HL-60/S4 treated with phorbol 12-myristate 13-acetate at 8.2 ng/mL for 4 days and 3 days (cell line): ENCODE measurements around the gene COQ8B.

Source experiments
- in situ Hi-C: fragments of 300-500 bp; cut with MboI; formaldehyde crosslinking; loops from 2 replicates; pipeline ENCODE4 v1.15.0; 2022; ENCODE audit warnings: low sequenced_read_pairs

Gene COQ8B

DNA sequence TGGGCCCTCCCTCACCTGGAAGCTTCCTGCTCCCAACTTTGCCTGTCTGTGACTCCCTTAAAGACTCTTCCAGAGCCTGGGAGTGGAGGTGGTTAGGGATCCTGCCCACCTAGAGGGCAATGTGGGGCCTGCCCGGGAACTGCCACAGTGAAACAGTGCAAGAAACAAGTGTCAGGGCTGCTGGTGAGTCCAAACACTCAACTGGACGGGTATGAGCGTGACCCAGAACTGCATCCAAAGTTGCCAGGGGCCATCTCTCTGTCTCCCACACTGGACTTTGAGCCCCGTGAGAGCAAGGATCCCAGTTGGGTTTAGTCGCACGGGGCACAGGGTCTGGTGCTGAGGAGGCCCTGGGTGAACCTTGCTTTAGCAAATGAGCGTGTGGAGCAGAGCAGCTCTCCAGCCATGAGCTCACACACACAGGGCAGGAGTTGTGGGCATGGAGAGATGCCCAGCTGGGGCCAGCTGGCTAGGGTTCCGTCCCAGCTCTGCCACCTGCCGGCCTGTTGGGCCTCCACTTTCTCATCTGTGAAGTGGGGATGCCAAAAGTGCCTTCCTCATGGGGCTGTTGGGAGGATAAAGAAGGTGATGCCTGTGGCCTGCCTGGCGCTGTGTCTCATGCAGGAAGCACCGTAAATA lies 23.4 kb downstream of the COQ8B start:
- in situ Hi-C loops = no loop called here

DNA sequence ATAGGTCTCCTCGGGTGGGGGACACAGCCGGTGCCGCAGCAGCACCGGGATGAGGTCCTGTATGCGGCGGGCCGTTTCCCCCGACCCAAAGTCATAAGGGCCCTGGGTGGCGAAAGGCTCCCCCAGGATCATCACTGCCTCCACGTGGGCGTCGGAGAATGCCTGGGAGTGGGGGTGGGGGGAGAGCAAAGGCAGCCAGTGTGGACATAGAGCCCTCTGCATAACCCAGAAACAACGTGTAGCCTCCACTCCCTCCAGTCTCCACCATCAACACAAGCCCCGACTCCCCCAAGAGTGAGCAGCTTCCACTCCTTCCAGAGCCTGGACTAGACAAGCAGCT lies 24.5 kb downstream of the COQ8B start:
- in situ Hi-C loops = no loop called here

DNA sequence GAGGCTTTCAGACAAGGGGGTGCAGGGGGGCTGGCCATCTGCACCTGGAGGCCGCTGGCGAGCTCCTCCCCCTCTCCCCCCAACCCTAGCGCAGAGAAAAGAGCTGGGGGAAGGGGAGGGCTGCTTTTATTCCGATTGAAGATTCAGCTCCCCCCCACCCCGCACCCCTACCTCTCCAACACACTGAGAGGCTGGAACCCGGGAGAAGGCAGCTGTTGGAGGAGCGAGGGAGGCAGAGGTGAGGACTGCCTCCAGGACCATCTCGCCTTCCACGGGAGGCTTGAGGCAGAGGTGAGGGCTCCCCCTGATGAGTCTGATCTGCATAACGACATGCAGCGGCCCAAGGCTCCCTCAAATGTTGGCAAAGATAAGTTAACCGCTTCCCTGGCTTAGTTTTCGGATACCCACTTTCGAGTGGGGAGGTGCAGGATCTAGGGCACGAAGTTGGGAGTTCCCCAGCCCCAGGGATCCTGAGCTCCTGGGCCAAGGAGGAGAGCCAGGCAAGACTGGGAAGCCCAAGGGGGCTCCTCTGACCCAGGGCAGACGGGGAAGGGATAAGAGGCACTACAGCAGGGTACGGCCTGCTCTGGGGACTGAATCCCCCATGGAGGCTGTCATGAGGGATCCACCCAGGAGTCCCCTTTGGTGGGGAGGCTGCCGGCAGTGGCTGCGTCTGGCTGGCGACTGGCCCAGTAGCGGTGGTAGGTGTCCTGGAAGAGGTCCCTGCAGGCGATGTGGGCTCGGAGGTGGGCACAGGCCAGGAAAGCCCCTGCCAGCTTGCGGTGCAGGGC lies 25.1 kb downstream of the COQ8B start:
- in situ Hi-C loops = no loop called here

DNA sequence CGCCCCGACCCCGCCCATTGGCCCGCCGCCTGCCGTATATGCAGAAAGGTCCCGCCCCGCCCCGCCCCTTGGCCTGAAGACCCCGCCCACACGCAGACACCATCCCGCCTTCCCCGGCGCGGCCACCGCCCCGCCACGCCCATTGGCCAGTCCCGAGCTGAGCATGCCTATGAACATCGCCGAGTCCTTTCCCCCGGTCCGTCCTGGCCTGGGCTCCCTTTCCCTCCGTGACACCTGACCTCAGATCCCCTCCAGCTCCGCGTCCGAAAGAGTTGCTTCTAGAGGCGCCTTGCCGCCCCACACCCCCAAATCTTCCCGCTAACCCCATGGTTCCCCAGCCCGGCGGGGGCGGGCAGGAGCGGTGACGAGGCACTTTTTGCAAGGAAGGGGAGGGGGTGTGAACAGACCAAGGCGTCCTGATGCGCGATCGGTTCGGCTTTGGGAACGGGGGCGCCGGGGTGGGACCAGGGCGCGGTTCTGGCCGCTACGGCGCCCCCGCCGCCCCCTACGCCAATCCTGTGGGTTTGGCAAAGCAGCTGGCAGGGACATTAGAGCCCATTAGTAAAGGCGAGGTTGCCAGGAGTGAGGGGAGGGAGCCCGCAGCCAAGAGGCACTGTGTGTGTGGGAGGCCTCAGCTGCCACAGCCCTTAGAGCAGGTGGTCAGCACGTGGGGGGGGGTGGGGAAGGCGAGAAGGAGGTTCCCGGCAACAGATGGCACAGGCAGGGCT lies 25.8 kb downstream of the COQ8B start:
- in situ Hi-C loops = no loop called here

DNA sequence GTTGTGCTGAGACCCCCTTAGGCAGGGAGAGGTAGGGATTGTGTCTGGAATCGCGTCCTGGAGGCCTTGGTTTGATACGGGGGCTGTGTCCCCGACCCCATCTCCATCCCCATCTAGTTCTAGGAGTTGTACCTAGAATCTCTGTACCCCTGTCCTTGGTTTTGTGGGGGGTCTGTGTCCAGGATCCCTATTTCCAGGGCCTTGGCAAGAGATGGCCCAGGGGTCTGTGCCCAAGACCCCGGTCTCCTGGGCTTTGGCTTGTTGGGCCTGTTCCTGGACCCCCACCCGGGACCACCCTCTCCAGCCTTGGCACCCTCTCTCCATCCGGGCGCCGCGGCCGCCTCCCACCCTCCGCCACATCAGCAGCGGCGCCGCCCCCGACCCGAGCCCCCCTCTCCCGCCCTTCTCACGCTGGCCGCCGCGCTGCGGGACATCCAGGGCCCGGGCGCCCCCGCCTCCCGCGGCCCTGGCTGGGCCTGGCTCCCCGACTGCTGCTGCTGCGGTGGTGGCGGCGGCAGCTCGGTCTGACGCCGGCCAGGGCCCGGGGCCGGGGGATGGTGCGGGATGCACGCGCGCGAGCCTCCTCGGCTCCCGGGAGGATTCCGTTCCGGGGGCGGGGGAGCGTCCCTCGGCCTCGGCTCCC lies 26.5 kb downstream of the COQ8B start, which contains the start of gene NUMBL:
NUMBL (minus strand) TSS at position 602 of the 643 bp plus-strand sequence; CDS start at position 434, 168 bp downstream.
- in situ Hi-C loops = no loop called here

DNA sequence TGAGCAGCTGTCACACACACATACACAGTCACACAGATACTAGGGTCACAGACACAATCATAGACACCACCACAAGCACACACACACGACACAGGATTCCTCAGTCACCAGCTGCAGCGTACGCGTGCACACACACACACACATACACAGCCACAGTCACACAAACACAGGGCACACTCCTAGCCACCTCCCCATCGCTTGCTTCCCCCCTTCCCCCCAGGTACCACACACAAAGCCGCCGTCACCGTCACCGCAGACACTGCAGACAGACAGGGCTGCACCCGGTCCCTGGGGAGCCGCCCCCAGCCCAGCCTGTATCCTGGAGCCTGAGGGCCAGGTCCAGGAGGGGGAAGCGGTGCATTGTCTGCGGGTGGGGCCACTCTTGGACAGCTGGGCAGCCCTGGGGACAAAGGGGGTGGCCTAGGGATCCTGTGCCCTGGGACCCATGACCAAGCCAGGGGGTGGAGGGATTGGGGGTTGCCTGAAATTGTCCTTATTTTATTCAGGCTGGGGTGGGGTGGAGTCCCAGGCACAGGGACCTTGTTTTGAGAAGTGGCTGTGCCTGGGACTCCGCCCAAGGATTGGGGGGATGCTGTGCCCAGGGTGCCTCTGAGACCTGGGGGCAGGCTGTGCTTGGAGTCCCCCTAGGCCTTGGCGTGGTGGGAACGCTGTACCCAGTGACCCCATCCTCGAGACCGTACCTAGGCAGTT lies 27.2 kb downstream of the COQ8B start:
- in situ Hi-C loops = no loop called here

DNA sequence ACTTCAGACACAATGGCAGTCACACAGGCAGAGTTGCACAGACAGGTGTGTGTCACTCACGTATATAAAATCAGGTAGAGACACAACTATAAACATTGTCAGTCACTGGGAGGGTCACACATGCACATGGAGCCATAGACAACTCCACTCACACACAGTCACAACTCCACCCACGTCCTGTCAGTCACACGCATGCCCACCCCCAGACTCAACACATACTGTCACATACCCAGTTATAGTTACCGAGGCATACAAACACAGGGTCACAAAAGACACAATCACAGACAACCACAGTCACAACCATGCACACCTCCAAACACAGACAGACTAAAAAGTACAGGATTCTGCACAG lies 27.7 kb downstream of the COQ8B start:
- in situ Hi-C loops = no loop called here

DNA sequence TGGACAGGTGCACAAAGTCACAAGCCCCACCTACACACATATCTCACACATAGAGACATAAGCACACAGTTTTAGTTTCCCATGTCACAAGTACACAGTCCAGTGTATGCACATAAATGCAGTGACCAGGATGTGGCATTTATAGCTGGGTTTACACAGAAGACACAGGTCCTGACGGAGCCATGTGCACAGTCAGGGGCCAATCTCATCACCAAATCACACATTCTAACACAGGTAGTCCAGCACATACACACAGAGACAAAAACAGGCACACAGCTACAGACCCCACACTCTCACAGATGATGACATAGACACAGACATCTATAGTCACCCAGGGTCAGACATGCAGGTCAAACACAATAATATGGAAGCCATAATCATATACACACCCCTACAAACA lies 28.4 kb downstream of the COQ8B start:
- in situ Hi-C loops = no loop called here

DNA sequence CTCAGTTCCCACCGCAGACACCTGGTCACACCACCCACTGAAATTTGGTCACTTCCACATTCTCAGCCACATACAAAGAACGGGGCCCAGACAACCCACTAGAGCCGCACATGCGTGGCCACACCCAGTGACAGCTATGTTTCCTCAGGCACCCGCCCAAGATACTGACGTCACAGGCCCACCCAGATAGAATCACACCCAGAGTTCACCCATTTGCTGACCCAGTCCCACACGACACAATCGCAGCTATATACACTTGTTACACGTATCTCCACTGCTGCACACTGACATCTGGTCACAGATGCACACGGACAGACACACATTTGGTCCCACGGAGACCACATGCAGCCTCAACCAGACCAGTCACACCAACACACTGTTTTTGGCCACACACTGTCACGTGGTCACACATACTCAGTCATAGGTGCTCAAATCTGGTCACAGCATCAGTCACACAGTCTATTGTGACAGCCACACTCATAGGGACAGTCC lies 29.1 kb downstream of the COQ8B start:
- in situ Hi-C loops = no loop called here

DNA sequence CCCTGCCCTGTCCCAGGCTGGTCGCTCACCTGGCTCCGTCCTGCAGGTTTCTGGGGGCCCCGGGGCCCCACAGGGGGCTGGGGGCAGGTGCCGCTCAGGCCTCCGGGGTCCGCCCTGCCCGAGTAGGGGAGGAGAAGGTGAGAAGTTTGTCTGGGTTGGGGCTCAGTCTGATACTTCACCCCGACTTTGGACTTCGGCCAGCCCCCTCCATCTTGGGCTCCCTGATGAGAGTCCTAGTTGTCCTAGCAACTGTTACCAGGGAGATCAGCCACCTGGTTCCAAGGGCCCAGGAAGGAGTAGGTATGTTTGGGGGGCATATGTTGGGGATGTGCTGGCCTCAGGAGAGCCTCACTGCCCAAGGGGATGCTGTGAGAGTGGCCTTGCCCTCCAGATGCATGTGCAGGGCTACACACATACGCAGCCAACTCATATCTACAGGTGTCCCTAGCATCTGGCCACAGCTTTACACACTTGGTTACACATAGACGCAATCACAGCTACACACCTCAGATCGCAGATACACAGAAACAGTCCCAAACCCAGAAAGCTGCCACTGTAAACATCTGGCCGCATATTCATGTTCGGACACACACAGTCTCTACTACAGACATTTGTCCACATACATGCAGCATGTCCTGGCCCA lies 29.7 kb downstream of the COQ8B start:
- in situ Hi-C loops = no loop called here

DNA sequence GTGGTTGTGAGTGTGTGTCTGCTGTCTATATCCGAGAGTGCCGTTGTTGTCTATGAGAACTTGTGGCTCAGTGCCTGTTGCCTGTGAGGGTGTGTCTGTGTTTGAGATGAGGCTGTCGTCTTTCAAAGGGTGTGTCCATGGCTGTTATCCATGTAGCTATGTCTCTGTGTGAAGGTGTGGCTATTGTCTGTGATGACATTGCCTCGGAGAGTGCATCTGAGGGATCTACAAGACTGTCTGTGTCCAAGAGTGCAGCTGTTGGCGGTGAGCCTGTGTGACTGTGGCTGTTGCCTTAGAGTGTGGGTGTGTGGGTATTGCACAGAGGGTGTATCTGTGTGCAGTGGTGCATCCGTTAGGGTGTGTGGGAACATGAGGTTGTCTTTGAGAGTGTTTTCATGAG lies 31.1 kb downstream of the COQ8B start:
- in situ Hi-C loops = no loop called here

DNA sequence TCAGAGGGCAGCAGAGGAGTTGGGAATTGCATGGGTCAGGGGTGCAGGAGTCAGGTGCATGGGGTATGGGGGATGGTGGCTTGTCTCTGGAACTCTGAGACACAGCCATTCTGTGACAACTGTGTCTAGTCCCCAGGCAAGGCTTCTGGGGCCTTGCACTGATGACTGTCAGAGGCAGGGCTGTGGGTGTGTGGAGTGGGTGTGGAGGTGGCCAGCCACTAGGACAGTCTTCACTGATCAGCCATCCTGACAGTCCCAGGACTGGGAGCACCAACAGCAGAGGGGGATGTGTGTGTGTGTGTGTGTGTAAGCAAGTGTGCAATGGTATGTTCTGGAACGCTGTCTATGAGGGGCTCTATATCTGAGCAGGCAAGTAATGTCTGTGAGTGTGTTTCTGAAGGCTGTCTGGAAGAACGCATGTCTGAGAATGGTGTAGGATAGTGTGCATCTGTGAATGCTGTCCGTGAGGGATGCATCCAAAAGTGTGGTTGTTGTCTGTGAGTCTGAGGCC lies 31.6 kb downstream of the COQ8B start:
- in situ Hi-C loops = no loop called here

DNA sequence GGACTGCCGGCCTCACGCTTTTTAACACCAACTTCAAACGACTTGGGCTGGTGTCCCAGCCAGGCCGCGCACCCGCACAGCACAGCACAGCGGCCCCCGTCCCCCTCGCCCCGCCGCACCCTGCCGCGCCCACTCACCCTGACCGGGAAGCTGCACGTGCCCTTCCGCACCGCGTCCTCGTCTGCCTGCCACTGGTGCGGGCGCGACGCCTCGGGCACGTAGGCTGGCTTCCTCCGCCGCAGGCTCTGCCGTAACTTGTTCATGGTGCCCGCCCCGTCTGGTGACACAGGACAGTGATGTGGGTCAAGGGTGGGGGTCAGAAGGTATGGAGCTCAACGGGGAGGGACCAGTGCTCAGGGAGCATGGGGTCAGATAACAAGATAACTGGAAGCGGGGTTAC lies 32.4 kb downstream of the COQ8B start:
- in situ Hi-C loops = no loop called here

DNA sequence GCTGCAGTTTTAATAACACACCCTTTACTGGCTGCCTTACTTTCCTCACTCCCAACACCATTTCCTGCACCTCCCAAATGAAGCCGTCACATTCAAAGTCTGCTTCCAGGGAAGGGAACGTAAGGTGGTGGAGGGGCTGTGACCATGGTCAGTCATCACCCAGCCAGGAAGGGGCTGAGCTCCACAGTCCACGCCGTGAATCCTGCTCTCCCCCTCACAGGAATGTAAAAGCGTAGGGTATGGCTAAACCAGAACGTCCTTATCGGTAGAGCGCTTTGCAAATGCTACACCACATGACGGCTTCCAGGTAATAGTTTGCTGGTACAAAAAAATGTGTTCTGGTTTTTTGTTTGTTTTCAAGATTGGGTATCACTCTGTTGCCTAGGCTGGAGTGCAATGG lies 33.2 kb downstream of the COQ8B start:
- in situ Hi-C loops = no loop called here

DNA sequence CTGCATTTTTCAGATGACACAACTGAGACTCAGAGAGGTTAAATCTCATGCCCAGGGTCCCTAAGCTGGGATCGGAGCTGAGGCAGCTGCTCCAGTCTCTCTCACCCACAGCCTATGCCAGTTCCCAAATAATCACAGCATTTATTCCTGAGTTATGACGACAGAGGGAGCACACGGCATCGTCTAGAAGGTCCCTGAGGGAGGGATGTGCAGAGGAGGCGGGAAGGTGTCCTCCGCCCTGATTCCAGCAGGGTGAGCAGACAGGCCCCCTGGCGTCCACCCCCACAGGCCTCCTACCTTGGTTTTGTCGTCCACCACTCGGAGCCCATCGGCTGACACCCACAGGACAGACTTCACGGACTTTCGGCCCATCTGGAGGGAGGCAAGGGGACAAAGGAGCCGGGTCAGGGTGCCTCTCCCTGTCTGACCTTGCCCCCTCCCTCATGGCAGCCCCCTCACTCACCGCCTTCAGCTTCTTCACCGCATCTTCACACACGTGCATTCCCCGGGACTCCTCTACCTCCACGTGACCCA lies 34.2 kb downstream of the COQ8B start:
- in situ Hi-C loops = no loop called here

DNA sequence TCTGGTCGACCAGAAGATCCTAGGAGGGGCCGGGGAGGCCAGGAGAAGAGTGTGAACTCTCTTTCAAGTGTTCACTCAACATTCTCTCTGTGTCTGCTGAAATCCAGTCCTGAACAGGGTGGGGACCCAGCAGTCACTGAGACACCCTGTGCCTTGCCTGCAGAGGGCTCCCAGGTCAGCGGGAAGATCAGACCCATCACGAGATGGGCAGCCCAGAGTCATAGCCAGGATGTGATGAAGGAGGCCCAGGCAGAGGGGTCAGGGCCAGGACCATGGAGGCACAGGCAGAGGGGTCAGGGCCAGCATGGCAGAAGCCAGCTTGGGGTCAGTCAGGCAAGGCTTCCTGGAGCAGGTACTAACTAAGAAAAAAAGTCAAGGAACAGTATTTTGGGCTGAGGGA lies 35.6 kb downstream of the COQ8B start:
- in situ Hi-C loops = no loop called here

DNA sequence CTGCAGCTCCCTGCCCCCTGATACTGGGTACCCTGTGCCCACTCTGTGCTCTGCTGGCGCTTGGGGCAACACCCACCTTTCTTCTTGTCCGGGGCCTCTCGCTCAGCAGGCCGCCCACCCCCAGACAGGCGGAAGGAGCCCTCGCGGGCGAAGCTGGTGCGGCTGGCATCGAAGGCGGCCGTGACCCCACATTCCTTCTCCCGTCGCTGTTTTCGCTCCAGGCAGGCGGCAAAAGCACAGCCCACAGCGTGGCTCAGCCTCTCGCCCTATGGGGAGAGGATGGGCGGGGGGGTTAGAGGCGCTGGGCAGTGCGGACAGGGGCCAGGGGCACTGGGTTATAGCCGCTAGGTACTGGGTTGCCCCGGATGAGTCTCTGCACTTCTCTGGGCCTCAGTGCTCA lies 39.5 kb downstream of the COQ8B start:
- in situ Hi-C loops = no loop called here

DNA sequence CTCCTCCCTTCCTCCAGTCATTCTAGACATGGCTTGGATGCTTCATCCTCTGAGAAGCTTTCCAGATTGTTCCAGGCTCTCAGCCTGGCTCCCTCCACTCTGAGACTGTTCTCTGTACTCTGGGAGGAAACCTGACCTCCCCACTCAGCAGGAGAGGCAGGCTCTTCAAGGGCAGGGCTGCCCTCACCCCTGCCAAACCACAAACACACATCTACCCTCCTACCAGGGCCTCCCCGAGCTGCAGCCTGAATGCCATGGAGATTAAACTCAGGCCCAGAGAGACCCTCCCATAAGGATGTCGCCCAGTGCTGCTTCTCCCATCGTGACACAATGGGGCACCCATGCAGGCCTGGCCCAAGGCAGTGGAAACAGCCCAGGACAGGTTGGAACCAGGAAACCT lies 42.4 kb downstream of the COQ8B start:
- in situ Hi-C loops = loop anchor here (25.0 kb wide), 2 partner anchors 463 to 588 kb away; partner anchors contain the start of gene HNRNPUL1

DNA sequence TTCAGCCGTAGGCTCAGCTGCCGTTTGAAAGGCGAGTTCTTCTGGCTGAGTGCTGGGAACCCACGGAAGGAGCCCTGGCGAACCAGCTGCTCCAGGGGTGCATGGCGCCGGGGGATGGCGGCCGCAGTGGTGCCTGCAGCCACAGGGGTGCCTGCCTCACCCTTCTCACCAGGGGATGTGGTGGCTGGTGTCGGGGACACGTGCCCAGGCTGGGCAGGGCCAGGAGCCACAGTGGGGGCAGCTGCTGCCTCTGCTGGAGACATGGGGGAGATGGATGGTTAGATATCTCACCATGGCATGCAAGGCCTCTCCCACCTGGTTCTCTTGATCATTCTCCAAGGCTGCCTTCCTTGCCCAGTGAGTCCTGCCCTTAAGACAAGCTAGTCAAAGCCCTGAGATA lies 43.3 kb downstream of the COQ8B start:
- in situ Hi-C loops = loop anchor here (25.0 kb wide), 2 partner anchors 464 to 589 kb away; partner anchors contain the start of gene HNRNPUL1
